Suppressor macrophage treated with lipopolysaccharide for 4 hours (primary cell): ENCODE data around the gene MFAP1.
A peak's percentile ranks its signal among the peaks of the same experiment; 100 is the strongest.

Experiments
- DNase-seq: peaks from one replicate; pipeline ENCODE4 v3.0.0-alpha.2; 2020

MFAP1 gene

DNA sequence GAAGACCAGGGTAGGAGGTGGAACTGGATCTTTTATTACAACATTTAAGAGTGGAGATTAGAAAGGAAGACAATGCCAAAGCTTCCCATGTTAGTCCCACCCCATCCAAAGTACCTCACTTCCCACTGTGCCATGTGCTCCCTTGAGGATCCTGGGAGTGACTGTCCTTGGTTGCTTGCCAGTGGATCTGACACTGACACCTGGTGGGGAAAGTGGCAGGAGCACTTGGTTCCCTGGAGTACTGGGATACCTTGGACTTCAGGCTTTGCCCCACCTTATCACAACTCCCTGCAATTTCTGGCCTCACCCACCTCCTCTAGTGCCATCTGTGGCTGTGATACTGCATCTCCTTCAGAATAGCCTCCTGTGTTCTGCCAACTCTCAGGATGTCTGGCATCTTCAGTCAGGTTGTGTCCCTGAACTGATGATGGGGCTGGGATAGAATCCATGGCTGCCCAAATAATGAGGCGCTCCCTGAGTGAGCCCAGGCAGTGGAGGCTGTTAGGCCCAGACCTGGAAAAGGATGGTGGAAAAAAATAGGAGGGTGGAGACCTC lies 49.0 kb downstream of the MFAP1 start:
- DNase-seq = peak; percentile 16

DNA sequence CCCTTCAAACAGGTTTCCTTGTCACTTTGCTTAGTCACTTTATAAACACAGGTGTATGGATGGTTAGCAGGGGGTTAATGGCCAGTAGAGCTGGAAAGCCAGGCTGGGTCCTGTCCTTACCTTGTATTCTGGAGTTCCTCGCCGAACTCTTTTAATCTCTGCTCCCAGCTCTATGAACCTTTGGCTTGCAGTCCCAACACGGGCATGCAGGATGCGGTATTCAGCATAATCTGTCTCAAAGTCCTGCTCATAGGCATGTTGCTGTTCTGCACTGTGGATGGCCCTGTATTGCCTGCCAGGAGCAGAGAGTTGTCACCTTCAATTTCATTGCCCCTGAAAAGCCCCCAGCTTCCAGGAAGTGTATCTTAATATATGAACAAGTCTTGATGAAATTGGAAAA lies 50.4 kb downstream of the MFAP1 start:
- DNase-seq = no peak

DNA sequence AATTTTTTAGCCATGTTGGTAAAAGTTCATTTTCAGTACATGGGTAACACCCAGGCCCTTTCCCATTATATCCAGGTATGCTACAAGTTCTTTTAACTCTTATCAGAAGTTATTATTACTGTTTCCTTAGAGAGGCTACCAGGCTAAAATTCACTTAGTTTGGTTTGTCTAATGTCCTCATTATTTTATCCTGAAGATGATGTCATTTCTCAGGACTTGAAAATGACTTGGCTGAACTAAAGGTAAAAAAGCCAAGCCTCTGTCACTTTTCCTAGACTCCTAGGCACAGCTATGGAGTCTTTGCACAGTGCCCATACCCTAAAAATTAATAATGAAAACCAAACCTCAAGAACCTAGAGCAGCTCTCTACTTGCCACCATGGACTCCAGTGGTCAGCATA lies 51.9 kb downstream of the MFAP1 start:
- no peak for DNase-seq

DNA sequence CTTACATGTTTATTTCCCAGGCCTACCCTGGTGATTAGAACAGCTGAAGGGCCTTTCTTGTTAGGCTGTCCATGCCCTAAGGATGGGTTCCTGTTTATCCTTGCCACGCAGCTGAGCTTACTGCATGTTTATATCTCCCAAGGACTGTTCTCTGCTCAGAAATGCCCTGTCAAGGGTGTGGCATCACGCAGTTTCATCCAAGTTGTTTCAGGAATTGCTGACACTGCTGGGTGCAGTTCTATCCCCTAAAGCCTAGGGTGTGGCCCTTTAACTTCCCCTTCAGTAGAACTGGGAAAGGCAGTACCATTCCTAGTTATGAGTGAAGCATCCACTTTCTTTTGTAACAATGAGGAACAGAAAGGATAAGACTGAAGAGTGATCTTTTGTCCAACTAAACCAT lies 52.7 kb downstream of the MFAP1 start:
- DNase-seq = peak; percentile 87

DNA sequence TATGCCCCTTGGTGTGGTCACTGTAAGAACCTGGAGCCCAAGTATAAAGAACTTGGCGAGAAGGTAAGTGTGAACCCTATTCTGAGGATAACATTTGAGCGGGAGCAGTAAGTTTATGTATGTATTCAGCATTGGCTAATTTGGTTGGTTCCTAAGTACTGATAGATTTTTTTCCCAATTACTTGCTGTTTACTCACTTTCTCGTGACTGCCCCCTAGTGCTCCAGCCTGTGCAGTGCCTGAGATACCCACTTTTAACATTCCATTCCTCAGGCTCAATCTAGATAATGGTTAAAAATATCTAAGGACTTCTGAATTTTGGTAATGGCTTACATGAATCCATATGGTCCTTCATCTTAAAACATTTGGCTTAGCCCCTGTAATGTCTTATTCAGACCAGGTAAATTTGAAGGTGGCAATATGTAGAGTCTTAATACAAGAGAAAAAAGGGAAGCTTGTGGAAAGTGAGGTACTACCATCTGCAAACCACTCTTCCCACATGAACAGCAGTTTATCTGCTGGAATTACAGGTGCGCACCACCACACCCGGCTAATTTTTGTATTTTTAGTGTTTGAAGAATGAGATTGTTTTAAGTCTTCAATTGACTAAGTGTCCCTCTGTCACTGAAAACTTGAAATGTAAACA lies 54.8 kb downstream of the MFAP1 start:
- DNase-seq = peak; percentile 65

DNA sequence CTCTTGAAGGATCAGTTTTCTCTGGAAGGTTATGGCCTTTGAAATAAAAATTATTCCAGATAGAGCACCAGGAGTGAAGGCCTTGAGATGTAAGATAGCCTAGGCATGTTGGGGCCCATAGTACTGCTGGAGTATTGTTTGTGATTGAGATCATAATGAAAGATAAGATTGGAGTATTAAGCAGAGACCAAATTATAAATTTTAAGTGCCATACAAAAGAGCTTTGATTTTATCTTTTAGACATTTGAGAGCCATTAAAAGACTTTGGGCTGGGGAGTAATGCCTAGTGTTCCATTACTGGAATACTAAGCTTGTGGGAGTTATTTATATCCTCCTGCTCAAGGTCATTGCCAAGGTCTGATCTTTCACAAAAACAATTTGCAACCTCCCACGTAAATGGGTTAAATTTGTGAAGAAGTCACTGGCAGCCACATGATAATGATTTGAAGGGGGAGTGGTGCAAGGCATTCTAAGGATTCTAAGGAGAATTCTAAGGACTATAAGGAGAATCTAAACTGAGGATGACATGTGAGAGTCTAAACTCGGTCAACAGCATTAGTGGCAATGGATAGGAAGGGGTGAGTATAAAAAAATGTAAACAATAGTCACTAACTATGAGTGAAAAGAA lies 60.6 kb downstream of the MFAP1 start:
- no peak for DNase-seq

DNA sequence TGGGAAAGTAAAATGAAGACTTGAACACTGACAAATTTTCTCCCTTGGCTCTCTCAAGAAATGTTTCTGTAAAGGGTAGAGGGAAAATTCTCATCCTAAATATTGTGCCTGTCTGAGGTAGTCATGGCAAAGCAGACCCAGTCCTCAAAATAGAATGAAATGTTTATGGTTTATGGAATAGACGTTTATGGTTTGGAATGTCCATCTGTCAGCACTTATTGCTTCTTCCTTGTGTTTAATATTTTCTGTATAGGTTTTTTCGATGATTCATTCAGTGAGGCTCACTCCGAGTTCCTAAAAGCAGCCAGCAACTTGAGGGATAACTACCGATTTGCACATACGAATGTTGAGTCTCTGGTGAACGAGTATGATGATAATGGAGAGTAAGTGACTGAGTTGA lies 61.7 kb downstream of the MFAP1 start:
- DNase-seq = no peak
